Skin epidermis (tissue), 12 donors: ENCODE data around the gene BASP1.
A peak's percentile ranks its signal among the peaks of the same experiment; 100 is the strongest.
"Not testable (repeated sequence)": the region's sequence is repeated elsewhere in the genome, so short reads cannot be mapped to it uniquely, and the experiment has no call there.

ENCODE experiments used
- H3K27ac ChIP-seq, 21 experiments: fragments of 200-600 bp; sonication (generic) in 11 of 21; one replicate each; pipeline ENCODE4 v1.5.0; 2020; ENCODE audit warnings: mild to moderate bottlenecking in 3 of 21, inconsistent platforms in 2 of 21, moderate library complexity in 2 of 21
- H3K4me3 ChIP-seq, 7 experiments: fragments of 200-600 bp; sonication (generic) in 2 of 7; one replicate each; pipeline ENCODE4 v1.5.0; 2020; ENCODE audit warnings: inconsistent platforms in 2 of 7, mild to moderate bottlenecking in 2 of 7, moderate library complexity in 1 of 7

BASP1 gene

DNA sequence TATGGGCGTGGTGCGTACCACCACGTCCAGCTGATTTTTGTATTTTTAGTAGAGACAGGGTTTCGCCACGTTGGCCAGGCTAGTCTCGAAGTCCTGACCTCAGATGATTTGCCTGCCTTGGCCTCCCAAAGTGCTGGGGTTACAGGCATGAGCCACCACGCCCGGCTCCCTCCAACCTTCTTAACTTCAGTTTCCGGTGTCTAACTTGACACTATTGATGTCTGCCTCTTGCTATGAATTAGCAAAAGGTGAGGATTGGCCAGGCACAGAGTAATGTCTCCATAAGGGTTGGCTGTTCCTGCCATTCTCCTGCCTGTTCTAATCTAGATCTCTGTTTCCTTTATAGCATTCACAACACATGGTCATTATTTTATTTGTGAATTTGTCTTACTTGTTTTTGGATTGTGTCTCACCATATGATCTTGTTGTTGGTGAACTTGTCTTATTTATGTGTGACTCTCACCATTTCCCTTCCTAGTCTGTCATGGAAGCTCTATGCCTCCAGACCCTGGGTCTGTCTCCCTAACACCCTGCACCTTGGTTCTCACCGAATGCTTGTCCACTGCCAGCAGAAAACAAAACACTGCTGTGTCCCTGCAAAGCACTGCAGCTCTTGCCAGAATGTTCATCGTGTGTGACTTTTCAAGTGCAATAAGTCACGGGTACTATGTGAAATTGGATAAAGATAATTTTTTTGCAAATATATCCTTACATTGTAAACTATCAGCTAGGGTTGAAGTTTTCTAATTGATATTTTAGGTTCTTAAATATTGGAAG lies 26.0 kb downstream of the BASP1 start:
- Histone ChIP-seq H3K27ac (no peak overlapping the region), H3K4me3 (no peak overlapping the region)

DNA sequence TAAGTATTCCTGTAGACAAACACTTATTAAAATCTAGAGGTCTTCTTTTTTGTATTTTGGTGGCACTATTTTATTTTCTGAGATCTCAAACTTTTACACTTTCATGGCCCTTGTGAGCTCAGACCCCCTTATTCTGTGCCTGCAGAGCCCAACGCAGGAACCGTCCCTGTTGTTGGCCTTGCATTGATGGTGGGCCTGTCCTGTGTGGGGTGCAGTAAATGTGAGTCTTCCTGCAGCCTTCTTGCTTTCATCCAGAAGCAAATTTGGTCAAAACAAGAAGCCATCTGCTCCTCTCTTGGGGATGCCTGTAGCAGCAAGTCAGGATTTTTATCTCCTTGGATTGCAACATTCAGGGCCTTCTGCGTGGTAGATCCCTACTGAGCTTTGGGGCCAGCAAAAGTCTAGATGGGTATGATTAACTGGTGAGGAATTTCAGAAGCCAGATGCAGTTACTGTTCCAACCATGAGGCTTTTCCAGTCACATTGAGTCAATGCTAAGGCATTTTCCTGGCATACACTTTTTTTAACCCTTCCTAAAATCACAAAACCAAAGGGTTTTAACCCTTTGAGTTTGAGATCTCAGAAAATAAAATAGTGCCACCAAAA lies 31.7 kb downstream of the BASP1 start:
- no peak overlapping the region for H3K4me3 ChIP-seq
- peak overlapping the region in 3 of 21 experiments; percentile 5 to 48 (median 23) for H3K27ac ChIP-seq

DNA sequence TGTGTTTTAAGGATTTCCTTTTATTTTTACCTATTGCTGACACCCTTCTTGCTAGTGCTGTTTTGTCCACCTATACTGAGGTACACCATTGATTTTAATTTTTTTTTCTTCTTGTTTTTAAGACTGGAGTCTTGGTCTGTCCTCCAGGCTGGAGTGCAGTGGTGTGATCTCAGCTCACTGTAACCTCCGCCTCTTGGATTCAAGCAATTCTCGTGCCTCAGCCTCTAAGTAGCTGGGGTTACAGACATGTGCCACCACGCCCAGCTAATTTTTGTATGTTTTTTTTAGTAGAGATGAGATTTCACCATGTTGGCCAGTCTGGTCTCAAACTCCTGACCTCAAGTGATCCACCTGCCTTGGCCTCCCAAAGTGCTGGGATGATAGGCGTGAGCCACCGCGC lies 32.4 kb downstream of the BASP1 start:
- H3K27ac ChIP-seq, result peak overlapping the region in 1 of 21 experiments; percentile 54
- not testable (repeated sequence) for H3K4me3 ChIP-seq

DNA sequence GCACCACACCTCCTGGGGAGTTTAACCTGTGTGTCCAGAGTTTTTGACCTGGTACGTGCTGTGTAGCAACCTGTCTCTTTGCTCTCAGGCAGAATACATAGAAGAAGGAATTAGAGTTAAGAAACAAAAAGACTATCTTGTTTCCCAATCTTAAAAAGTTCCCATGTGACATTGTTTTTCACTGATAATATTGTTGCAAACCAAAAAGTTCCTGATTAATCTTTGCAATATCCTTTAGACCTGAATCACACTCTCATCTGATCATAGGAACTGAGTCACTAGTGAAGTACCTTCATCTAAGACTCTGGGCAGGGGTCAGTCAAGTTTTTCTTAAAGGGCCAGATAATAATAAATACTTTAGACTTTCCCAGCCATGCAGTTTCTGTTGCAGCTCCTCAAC lies 35.1 kb downstream of the BASP1 start:
- no peak overlapping the region for H3K4me3 ChIP-seq
- no peak overlapping the region for H3K27ac ChIP-seq

DNA sequence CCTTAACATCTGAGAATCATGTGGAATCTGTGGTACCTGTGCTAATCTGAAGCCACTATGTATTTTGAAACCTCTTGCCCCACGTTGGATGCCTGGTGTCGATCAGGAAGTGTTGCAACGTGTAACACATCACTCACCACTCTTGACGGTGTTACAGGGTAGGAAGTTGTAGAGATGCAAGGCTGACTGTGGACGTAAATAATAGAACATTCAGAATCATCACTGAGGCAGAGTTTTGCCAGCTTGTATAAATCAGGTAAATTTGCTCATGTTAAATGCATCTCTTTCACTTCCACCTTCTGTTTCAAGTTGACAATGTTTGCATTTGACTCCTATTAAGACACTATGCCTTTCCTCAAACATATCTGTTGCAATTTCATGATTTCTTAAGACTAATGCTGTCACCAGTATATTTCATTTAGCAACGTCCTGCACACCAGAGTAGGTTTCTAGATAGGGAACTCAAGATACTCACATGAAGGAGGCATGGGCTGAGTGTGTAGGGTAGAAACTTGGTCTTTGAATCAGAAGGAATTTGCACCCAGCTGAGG lies 38.1 kb downstream of the BASP1 start:
- H3K4me3 ChIP-seq, result no peak overlapping the region
- no peak overlapping the region for H3K27ac ChIP-seq

DNA sequence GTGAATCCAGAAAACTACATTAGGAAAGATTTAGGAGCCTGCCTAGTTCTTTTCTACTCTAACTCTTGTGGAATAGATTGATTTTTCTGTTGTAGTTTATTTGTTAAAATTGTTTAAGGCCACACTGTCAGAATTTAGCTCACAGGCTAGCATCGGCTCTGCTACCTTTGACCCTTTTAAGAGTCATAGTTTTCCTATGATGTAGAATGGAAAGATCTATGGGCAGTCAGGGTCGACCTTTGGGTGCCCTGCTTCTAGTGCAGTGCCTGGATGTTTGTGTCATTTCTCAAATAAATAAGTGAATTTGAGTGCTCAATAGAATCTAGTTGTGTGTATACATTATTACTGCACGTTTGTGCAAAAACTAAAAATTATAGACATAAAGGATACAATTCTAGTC lies 38.7 kb downstream of the BASP1 start:
- Histone ChIP-seq H3K4me3 (no peak overlapping the region), H3K27ac (no peak overlapping the region)

DNA sequence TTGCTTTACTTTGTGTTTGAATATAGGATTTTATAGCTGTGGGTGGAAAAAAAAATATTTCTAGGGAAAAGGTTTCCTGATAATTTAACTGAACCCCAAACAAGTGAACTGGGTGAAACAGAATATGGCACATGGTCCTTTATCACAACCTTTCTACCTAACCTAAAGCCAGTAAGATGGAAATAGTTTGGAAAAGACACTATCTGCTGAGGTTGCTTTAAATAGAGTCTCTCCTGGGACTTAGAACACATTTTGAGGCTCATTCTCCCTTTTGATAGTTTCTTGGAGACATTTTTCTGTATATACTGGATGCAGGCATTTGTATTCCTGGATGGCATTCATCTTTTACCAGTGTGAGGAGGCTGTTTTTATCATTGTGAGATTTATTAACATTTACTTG lies 39.4 kb downstream of the BASP1 start:
- no peak overlapping the region for H3K4me3 ChIP-seq
- H3K27ac ChIP-seq, result no peak overlapping the region

DNA sequence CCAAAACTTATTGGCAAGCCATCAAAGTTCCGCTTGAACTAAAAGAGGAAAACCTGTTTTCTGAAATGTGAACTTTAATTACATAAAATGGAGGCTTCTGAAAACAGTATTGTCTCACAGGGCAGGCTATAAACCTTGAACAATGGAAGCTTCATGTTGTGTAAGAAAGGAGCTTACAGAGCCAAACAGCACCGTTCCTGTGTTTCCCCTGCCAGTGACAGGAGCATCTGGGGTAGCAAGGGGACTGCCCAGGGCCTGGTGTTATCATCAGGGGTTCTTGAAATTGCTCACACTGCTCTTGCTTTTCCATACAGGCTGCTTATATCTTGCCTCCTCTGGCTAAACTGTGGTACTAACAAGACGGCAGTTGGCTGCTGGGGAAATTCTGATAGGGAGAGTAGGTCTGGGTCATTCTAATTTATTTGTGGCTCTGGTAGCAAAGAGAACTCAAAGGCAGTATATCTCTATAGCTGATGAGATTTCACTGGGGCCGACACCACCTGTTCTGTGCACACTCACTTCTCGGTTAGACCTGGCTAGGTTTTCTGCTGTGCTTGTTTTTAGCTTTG lies 40.4 kb downstream of the BASP1 start:
- H3K4me3 ChIP-seq, result no peak overlapping the region
- H3K27ac ChIP-seq, result no peak overlapping the region

DNA sequence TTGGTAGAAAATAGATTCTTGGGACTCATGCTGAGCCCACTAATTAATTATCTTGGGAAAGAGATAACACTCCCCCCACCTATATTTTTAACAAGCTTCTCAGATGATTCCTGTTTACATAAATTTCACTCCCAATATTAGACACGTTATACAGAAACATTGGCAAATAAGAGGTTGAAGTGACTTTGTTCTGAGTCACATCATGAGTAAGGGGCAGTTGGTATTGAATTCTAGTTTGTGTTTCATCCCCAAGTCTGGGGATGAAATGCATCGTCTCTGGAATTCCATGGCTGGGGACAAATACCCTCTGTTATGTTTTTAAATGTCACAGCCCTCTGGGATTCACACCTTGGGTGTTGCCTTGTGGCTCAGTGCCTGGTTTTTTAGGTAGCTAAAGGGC lies 41.0 kb downstream of the BASP1 start:
- Histone ChIP-seq H3K27ac (no peak overlapping the region), H3K4me3 (no peak overlapping the region)

DNA sequence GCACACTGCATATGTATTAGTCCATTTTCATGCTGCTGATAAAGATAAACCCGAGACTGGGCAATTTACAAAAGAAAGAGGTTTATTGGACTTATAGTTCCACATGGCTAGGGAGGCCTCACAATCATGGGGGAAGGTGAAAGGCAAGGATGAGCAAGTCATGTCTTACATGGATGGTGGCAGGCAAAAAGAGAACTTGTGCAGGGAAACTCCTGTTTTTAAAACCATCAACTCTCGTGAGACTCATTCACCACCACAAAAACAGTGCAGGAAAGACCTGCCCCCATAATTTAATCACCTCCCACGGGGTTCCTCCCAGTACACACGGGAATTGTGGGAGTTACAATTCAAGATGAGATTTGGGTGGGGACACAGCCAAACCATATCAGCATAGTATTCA lies 41.6 kb downstream of the BASP1 start:
- not testable (repeated sequence) for H3K4me3 ChIP-seq, H3K27ac ChIP-seq

DNA sequence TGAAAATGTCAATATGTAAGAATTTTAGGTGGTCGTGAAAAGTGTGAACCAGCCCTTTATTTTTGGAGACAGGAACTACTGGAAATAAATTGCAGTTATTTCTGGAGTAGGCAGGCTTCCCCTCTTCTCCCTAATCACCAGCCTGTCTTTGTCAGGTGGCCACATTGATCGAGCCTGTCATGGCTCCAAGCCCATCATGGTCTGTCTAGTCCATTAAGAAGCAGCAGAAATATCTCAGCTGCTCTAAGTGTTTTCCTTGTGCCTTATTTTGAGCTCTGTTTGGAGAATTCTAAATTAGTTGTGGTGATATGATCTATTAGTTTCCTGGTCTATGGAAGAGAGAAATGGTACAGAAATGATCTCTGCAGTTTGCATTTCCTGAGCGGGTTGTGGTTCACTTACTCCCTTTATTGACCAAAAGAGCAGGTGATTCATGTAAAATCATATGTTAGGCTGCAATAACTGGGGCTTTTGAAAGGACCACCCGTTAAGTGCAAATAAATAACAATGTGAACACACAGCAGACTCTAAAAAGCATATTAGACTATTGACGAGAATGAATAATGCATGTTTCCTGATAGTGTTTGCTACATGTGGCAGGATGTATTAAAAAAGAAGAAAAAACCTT lies 42.3 kb downstream of the BASP1 start:
- Histone ChIP-seq H3K4me3 (no peak overlapping the region), H3K27ac (no peak overlapping the region)

DNA sequence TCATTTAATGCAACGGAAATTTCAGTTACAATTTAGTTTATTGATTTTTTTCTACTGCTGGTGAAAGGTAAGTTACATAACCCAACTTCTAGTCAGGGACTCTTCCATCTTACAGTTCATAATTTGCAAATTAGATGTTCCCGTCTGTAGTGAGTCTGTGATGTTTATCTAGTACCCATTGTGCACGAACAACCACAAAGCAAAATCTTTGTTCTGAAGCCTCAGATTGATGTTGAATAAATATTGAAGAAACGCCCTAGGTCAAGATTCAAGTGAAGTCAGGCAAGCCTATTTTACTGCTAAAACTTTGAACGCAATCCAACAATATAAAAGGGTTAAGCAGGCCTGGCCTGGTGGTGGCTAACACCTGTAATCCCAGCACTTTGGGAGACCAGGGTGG lies 43.1 kb downstream of the BASP1 start:
- Histone ChIP-seq H3K4me3 (no peak overlapping the region), H3K27ac (no peak overlapping the region)

DNA sequence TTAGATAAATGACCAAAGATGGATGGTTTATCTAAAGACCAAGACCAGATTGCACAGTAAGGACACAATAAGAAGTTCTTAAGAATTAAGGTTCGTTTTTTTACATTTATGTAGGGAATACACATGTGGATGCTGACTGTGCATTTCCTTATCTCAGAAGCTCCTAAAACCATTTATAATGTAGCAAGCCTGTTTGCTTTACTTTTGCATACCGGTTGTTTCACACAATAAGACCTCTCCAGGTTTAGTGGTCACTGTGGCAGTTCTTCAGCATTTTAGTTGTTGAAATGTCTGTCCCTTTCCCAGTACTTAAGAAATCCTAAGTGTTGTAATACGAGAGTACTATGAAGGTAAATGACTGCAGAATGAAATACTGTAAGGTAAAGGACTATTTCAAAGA lies 43.6 kb downstream of the BASP1 start:
- Histone ChIP-seq H3K27ac (no peak overlapping the region), H3K4me3 (no peak overlapping the region)

DNA sequence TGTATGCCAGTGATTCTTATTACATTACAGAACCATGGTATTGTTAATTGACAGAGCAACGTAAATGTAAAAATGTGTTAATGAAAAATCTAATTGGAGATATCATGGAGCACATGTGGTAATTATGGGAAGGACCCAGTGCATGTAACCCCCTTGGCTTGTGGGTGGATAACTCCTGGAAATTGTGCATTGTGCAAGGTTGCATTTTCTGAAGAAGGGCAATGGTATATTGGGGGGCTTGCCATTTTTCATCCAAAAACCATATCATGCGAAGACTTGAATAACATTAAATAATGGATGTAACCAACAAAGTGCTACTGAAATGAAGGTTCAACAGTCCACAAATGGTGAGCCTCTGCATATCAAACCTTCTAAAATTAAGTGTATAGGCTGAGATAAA lies 47.6 kb downstream of the BASP1 start:
- Histone ChIP-seq H3K4me3 (no peak overlapping the region), H3K27ac (no peak overlapping the region)

DNA sequence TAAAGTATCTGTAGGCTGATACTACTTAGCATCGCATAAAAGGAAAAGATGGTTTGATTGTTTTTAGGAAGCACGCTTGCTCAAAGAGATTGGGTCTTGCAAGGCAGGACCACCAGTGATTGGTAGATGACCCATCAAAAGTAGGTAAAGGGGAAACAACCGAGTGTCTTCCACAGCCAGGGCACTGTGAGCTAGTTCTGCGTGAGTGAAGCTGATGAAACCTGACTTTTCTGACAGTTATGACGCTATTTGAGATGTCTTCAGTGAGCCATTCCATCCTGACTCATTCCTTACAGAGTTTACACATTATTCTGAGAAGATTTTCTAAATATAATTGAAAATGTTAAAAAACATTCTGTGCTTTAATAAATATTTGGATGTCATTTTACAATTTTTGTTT lies 49.7 kb downstream of the BASP1 start:
- H3K4me3 ChIP-seq, result no peak overlapping the region

DNA sequence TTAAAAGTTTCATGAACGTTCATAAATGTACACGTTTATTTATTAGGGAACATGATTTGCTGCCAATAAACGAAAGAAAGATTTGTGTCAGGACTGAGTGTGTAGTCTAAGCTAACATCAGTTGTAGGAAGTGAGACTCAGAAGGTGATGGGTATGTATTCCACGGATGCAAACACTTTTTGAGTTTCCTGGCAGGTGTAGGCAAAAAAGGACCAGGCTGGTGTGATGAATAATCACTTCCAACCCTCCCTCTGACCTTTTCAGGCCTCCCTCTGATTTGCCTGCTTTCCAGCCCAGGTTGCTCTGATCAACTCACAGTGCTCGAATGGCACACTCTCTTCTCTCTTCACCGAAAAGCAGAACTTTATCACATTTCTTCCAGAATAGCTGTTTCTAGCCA lies 51.8 kb downstream of the BASP1 start:
- Histone ChIP-seq H3K4me3 (no peak overlapping the region), H3K27ac (no peak overlapping the region)

More for the DNA sequence above, 49.7 kb downstream of the BASP1 start:
- no peak overlapping the region for H3K27ac ChIP-seq

DNA sequence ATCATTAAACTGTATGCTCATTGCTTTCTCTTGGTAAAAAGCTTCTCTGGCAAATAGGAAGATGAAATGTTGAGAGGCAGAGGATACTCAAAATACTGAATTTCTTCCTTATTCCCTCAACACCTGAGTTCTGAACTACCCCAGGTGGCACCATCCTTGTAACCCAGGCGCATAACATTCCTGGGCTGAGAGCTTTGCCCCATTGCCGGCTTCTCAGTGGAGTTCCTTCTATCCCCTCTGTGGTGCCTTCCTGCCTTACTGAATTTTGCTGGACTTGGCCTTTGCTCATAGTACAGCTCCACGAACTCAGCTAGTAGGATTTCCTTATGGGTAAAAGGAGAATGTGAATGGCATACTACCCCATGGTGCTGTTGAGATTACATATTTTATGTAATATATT lies 54.7 kb downstream of the BASP1 start:
- no peak overlapping the region for H3K4me3 ChIP-seq
- H3K27ac ChIP-seq, result no peak overlapping the region

DNA sequence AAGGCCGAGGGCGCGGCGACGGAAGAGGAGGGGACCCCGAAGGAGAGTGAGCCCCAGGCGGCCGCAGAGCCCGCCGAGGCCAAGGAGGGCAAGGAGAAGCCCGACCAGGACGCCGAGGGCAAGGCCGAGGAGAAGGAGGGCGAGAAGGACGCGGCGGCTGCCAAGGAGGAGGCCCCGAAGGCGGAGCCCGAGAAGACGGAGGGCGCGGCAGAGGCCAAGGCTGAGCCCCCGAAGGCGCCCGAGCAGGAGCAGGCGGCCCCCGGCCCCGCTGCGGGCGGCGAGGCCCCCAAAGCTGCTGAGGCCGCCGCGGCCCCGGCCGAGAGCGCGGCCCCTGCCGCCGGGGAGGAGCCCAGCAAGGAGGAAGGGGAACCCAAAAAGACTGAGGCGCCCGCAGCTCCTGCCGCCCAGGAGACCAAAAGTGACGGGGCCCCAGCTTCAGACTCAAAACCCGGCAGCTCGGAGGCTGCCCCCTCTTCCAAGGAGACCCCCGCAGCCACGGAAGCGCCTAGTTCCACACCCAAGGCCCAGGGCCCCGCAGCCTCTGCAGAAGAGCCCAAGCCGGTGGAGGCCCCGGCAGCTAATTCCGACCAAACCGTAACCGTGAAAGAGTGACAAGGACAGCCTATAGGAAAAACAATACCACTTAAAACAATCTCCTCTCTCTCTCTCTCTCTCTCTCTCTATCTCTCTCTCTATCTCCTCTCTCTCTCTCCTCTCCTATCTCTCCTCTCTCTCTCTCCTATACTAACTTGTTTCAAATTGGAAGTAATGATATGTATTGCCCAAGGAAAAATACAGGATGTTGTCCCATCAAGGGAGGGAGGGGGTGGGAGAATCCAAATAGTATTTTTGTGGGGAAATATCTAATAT lies 58.1 kb downstream of the BASP1 start:
- Histone ChIP-seq H3K27ac (no peak overlapping the region), H3K4me3 (no peak overlapping the region)

DNA sequence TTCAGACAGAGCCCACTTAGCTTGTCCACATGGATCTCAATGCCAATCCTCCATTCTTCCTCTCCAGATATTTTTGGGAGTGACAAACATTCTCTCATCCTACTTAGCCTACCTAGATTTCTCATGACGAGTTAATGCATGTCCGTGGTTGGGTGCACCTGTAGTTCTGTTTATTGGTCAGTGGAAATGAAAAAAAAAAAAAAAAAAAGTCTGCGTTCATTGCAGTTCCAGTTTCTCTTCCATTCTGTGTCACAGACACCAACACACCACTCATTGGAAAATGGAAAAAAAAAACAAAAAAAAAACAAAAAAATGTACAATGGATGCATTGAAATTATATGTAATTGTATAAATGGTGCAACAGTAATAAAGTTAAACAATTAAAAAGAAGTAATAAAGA lies 59.0 kb downstream of the BASP1 start:
- Histone ChIP-seq H3K27ac (no peak overlapping the region), H3K4me3 (no peak overlapping the region)

DNA sequence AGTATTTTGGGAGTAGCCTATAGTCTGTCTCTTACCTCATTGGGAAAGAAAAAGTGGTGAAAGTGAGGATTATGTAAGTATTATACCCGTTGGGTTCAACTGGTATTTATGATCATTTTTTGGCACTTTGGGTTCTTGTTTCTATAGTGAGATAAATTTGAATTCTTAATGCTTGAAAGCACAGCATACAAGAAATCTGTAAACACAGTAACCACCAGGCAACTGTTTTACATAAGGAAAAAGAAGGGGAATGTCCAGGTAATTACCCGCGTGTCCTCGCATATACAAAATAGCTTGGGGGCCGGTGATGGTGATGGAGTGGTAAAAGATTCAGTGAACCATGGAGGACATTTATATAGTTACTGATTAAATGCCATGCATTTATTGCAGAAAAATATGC lies 60.5 kb downstream of the BASP1 start:
- H3K4me3 ChIP-seq, result no peak overlapping the region
- no peak overlapping the region for H3K27ac ChIP-seq
